NCI-H1436 (cell line): ENCODE data around the gene BTG2.
A peak's percentile ranks its signal among the peaks of the same experiment; 100 is the strongest.
"Not testable (repeated sequence)": the region's sequence is repeated elsewhere in the genome, so short reads cannot be mapped to it uniquely, and the experiment has no call there.

Experiments used
- DNase-seq: peaks from one replicate; lab custom pipeline; 2025; lab: John Stamatoyannopoulos, UW

BTG2 gene

GRCh38 chr1:203295796-203296195 is 9.5 kb upstream of the BTG2 start:
- no peak for DNase-seq

DNA sequence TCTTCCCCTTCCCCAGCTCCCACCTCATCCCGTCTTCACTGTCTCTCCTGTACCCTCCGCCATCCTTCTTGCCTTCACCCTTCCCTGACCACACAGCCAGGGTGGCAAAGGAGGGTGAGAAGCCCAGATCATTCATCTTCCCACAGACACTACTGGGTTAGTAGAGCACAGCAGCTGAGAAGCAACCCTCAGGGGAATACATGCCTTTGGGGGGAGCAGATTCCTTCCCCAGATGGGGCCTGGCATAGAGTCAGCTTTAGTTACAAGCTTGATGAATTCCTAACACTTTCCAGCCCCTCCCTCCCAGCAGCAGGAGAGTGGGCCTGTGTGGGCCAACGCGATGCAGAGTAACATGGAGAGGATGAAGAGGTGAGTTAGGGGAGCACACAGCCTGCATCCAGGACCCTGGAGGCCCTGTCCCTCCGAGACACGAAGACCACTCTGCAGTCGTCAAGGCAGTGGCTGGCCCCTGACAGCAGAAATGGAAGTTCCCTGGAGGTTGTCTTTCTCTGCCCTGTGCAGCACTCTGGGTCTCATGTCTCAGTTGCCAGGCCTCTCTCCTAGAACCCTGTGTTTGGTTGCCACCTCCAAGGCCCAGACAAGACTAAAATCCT is 8.8 kb upstream of the BTG2 start:
- DNase-seq, result no peak

DNA sequence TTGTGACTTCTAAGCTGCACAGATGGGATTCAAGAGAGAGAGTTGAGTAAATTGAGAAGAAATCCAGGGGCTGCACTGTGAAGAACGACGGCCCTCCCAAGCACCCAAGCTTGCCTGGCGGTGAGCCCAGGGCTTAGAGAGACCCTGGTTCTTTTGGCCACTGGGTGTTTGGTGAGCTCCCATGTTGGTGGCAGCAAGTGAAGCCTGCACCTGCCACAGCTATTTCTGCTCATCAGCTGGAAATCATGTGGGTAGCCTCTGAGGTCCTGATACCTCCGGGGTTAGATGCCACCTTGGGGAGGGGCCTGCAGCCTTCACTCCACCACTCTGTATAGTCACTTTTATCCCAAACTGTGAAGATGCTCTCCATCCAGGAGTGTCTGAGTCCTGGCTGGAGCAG is 6.2 kb upstream of the BTG2 start:
- DNase-seq, result no peak

DNA sequence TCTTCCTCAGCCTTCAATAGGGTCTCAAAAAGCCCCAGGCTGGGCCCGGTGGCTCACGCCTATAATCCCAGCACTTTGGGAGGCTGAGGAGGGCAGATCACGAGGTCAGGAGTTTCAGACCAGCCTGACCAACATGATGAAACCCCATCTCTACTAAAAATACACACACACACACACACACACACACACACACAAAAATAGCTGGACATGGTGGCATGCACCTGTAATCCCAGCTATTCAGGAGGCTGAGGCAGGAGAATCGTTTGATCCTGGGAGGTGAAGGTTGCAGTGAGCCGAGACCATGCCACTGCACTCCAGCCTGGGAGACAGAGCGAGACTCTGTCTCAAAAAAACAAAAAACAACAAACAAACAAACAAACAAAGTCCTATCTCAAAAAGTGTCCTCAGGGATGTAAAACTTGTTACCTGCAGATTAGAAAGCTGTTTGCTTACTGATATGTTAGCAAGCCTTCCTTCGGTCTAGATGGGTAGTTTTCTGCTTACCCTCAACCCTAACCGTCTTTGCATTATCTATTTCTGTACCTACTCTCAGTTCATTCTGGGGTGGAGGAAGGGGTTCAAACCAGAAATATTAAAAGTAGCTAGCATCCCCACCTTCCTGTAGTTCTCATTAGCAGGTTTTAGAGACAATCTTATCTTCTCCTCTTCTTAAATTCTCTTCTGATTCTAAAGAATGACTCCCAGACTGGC is 5.4 kb upstream of the BTG2 start:
- DNase-seq, result not testable (repeated sequence)

GRCh38 chr1:203300441-203301330 is 4.6 kb upstream of the BTG2 start:
- DNase-seq, result no peak

DNA sequence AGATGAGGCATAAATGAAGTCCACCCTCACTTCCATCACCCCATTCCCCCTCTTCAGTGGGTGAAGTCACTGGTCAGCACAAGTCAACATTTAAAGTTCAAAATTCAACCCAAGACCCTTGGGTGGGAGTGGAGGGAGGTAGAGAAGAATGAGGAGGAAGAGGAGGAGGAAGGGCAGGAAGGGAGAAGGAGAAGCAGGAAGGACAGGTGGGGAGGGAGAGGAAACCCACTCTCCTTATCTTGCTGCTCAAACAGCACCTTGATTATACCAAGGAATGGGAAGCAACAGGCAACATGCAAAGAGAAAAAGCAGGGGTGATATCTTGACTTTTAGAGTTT is 4.0 kb upstream of the BTG2 start:
- no peak for DNase-seq

GRCh38 chr1:203302456-203302855 is 2.9 kb upstream of the BTG2 start:
- no peak for DNase-seq

GRCh38 chr1:203302894-203303293 is 2.4 kb upstream of the BTG2 start:
- DNase-seq, result no peak

DNA sequence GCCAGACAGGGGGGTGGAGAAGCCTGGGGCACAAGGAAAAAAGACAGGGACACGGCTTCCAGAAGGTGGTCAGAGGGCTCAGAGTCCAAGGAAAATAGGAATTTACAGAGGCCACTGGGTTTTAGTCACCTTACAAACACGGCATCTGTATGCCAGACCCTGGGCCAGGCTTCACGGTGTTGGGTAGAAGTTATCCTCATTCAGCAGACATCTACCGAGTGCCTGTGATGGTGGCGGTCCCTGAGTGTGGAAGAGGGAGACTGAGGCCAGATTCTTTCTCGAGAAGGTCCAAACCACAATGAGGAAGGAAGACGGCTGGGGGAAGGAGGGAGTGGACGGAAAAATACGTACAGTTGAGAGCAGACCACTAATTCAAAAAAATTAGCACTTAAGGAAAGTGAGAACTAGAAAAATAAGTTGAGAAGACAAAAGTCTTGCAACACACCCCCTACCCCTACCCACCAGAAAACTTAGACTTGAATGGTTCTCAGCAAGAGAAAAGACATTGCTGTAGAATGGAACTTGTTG is 864 bp upstream of the BTG2 start:
- DNase-seq, result no peak

GRCh38 chr1:203305809-203306088 is 430 bp downstream of the BTG2 start:
- no peak for DNase-seq

GRCh38 chr1:203306089-203306964 is 1.0 kb downstream of the BTG2 start:
- DNase-seq, result peak; percentile 67

- no peak for DNase-seq
Measured at GRCh38 chr1:203306965-203307541, 1.7 kb downstream of the BTG2 start.

DNA sequence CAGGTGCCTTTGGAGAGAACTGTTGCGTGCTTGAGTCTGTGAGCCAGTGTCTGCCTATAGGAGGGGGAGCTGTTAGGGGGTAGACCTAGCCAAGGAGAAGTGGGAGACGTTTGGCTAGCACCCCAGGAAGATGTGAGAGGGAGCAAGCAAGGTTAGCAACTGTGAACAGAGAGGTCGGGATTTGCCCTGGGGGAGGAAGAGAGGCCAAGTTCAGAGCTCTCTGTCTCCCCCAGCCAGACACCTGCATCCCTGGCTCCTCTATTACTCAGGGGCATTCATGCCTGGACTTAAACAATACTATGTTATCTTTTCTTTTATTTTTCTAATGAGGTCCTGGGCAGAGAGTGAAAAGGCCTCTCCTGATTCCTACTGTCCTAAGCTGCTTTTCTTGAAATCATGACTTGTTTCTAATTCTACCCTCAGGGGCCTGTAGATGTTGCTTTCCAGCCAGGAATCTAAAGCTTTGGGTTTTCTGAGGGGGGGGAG is 2.4 kb downstream of the BTG2 start:
- no peak for DNase-seq

DNA sequence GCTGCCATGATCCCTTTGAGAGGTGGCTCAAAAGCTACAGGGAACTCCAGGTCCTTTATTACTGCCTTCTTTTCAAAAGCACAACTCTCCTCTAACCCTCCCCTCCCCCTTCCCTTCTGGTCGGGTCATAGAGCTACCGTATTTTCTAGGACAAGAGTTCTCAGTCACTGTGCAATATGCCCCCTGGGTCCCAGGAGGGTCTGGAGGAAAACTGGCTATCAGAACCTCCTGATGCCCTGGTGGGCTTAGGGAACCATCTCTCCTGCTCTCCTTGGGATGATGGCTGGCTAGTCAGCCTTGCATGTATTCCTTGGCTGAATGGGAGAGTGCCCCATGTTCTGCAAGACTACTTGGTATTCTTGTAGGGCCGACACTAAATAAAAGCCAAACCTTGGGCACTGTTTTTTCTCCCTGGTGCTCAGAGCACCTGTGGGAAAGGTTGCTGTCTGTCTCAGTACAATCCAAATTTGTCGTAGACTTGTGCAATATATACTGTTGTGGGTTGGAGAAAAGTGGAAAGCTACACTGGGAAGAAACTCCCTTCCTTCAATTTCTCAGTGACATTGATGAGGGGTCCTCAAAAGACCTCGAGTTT is 3.1 kb downstream of the BTG2 start:
- no peak for DNase-seq

- DNase-seq, result no peak
Measured at GRCh38 chr1:203308923-203309331, 3.6 kb downstream of the BTG2 start.

GRCh38 chr1:203311368-203312301 is 6.3 kb downstream of the BTG2 start:
- no peak for DNase-seq

GRCh38 chr1:203314025-203314759 is 8.9 kb downstream of the BTG2 start:
- not testable (repeated sequence) for DNase-seq

DNA sequence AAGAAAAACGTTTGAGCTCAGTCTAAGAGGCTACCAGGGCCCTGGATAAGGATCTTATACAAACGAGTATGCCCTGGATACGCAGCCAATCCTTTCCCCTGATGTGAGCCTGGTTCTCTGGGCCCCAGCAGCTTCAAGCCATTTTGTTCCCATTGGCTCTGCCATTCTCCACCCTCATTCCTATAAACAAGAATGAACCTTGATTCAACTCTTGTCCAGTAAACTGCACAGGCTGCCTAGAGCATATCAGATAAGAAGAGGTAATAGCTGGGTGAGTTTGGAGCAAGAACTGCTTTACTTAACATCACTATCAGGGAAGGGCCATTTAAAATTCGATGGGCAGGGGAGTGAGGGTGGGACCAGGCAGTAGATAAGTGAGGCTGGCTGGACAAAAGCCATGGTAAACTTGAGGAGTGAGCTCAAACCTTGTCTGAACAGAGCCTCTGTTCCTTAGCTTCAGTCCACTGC is 11.3 kb downstream of the BTG2 start:
- DNase-seq, result no peak
